Measurements from ENCODE around the gene ZNF35.

ZNF35 gene

GRCh38 chr3:44680921-44681455 lies 32.5 kb downstream of the ZNF35 start:
- TF ChIP-seq FOXP2 (optimal IDR thresholded peaks at IDR 0.05; ENCODE audit: borderline replicate concordance, extremely low read depth, extremely low read length, insufficient read depth) = no peak
- TF ChIP-seq REST (IDR thresholded peaks at IDR 0.05; ENCODE audit: insufficient read depth in 1 of 2, low read depth in 2 of 2, low read length in 2 of 2) = no peak
- TF ChIP-seq SIN3A (IDR thresholded peaks at IDR 0.05; ENCODE audit: borderline replicate concordance, insufficient read depth, low read length) = no peak
- no peak for TF ChIP-seq POLR2AphosphoS5 (IDR thresholded peaks at IDR 0.05; ENCODE audit: low read depth, low read length)

- TF ChIP-seq POLR2AphosphoS5 (IDR thresholded peaks at IDR 0.05; ENCODE audit: low read depth, low read length) = no peak
- TF ChIP-seq SIN3A (IDR thresholded peaks at IDR 0.05; ENCODE audit: borderline replicate concordance, insufficient read depth, low read length) = no peak
Observed at GRCh38 chr3:44682182-44682896, 33.8 kb downstream of the ZNF35 start.

GRCh38 chr3:44685128-44685800 lies 36.7 kb downstream of the ZNF35 start:
- TF ChIP-seq REST (IDR thresholded peaks at IDR 0.05; ENCODE audit: insufficient read depth in 1 of 2, low read depth in 2 of 2, low read length in 2 of 2) (no peak), SIN3A (IDR thresholded peaks at IDR 0.05; ENCODE audit: borderline replicate concordance, insufficient read depth, low read length) (no peak), FOXP2 (optimal IDR thresholded peaks at IDR 0.05; ENCODE audit: borderline replicate concordance, extremely low read depth, extremely low read length, insufficient read depth) (no peak), TAF1 (IDR thresholded peaks at IDR 0.05; ENCODE audit: borderline replicate concordance, insufficient read depth, low read length) (0 out of 2 replicates have a peak, but pooled peaks have one; percentile 64), POLR2AphosphoS5 (IDR thresholded peaks at IDR 0.05; ENCODE audit: low read depth, low read length) (peak; percentile 49; the same call in 1 of the 2 replicates)

- TF ChIP-seq POLR2AphosphoS5 (IDR thresholded peaks at IDR 0.05; ENCODE audit: low read depth, low read length) (no peak), SIN3A (IDR thresholded peaks at IDR 0.05; ENCODE audit: borderline replicate concordance, insufficient read depth, low read length) (no peak), REST (IDR thresholded peaks at IDR 0.05; ENCODE audit: insufficient read depth in 1 of 2, low read depth in 2 of 2, low read length in 2 of 2) (no peak), TAF1 (IDR thresholded peaks at IDR 0.05; ENCODE audit: borderline replicate concordance, insufficient read depth, low read length) (no peak), FOXP2 (optimal IDR thresholded peaks at IDR 0.05; ENCODE audit: borderline replicate concordance, extremely low read depth, extremely low read length, insufficient read depth) (no peak)
Observed at GRCh38 chr3:44687898-44688297, 39.4 kb downstream of the ZNF35 start.
